ENCODE data around the gene PFDN2.

PFDN2 gene

GRCh38 chr1:161165742-161166668 is 48.2 kb upstream of the PFDN2 start, which contains the start of gene PPOX (continued):
- TF ChIP-seq ZNF704 (tag by site-specific recombination; IDR thresholded peaks at IDR 0.05): no peak
- peak; percentile 89 for TF ChIP-seq SP3 (tag by site-specific recombination; IDR thresholded peaks at IDR 0.05)
- 0 out of 2 replicates have a peak, but pooled peaks have one; percentile 11 for TF ChIP-seq ZBTB44 (tag by site-specific recombination; IDR thresholded peaks at IDR 0.05)
- no peak for TF ChIP-seq ZNF26 (tag by site-specific recombination; IDR thresholded peaks at IDR 0.05)
- no peak for TF ChIP-seq ZNF473 (tag by site-specific recombination; IDR thresholded peaks at IDR 0.05)
- no peak for TF ChIP-seq ZNF488 (tag by site-specific recombination; IDR thresholded peaks at IDR 0.05)
- TF ChIP-seq ZBTB17 (tag by site-specific recombination; IDR thresholded peaks at IDR 0.05): peak; percentile 99
- no peak for TF ChIP-seq ZNF184 (tag by site-specific recombination; IDR thresholded peaks at IDR 0.05)
- peak; percentile 31; the same call in 1 of the 2 replicates for TF ChIP-seq OSR2 (tag by site-specific recombination; IDR thresholded peaks at IDR 0.05)
- no peak for TF ChIP-seq PRDM1 (tag by site-specific recombination; IDR thresholded peaks at IDR 0.05)
- TF ChIP-seq SCRT1 (tag by site-specific recombination; IDR thresholded peaks at IDR 0.05; ENCODE audit: borderline replicate concordance): peak; percentile 90
- TF ChIP-seq ZBTB10 (tag by site-specific recombination; IDR thresholded peaks at IDR 0.05): peak; percentile 74; the same call in 1 of the 2 replicates
- TF ChIP-seq ZNF670 (tag by site-specific recombination; IDR thresholded peaks at IDR 0.05; ENCODE audit: low read depth): no peak
- TF ChIP-seq ZNF544 (tag by site-specific recombination; IDR thresholded peaks at IDR 0.05): no peak
- no peak for TF ChIP-seq ZNF174 (tag by site-specific recombination; IDR thresholded peaks at IDR 0.05)
- TF ChIP-seq ZNF138 (tag by site-specific recombination; IDR thresholded peaks at IDR 0.05; ENCODE audit: borderline replicate concordance): no peak
- TF ChIP-seq ZNF585B (tag by site-specific recombination; IDR thresholded peaks at IDR 0.05): no peak
- TF ChIP-seq ZNF513 (tag by site-specific recombination; IDR thresholded peaks at IDR 0.05): no peak
- TF ChIP-seq SCRT2 (tag by site-specific recombination; IDR thresholded peaks at IDR 0.05): peak; percentile 99
- TF ChIP-seq ZNF121 (tag by site-specific recombination; IDR thresholded peaks at IDR 0.05): no peak
- peak; percentile 74 for TF ChIP-seq ZEB2 (tag by site-specific recombination; IDR thresholded peaks at IDR 0.05)
- no peak for TF ChIP-seq ZNF16 (tag by site-specific recombination; IDR thresholded peaks at IDR 0.05; ENCODE audit: low read depth)
- TF ChIP-seq ZBTB8A (tag by site-specific recombination; IDR thresholded peaks at IDR 0.05): peak; percentile 43; the same call in 1 of the 2 replicates
- TF ChIP-seq ZNF596 (tag by site-specific recombination; IDR thresholded peaks at IDR 0.05): no peak
- TF ChIP-seq REST (tag by site-specific recombination; IDR thresholded peaks at IDR 0.05): no peak

Measured in HEK293 (cell line).